Measurements from ENCODE around the gene FNTB.

FNTB gene, protein sequence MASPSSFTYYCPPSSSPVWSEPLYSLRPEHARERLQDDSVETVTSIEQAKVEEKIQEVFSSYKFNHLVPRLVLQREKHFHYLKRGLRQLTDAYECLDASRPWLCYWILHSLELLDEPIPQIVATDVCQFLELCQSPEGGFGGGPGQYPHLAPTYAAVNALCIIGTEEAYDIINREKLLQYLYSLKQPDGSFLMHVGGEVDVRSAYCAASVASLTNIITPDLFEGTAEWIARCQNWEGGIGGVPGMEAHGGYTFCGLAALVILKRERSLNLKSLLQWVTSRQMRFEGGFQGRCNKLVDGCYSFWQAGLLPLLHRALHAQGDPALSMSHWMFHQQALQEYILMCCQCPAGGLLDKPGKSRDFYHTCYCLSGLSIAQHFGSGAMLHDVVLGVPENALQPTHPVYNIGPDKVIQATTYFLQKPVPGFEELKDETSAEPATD

DNA sequence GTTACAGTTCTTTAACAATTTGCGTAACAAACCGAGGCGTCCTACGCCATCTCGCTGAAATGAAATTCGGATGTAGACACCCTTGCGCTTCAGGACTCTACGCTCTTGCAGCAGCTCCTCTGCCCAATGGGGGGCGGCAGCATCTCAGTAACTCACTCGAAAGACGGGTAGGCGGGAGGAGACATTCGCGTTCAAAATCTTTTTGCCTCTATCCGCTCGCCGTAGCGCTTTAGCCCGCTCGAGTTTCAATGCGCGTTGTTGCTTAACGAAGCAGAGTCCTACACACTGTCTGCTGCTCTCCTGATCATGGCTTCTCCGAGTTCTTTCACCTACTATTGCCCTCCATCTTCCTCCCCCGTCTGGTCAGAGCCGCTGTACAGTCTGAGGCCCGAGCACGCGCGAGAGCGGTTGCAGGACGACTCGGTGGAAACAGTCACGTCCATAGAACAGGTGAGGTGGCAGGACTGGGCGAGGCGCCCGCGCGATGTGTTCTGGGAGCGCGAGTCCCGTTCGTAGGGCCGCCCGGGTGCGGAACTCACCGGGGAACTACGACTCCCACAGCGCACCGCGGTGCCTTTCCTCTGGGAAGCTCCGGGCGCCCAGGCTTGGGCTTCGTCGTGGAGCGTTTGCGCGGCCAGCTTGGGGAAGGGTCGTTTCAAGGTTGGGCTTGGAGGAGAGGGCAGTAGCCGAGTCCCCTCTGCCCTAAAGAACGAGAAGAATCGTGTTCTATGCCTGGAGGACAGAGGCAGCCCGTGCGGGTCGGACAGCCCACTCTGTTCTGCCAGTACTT lies at the start of gene FNTB:
FNTB (plus strand) TSS at position 248 of the 790 bp plus-strand sequence; CDS start at position 307, 59 bp downstream.
- DNase-seq = peak; percentile 83

DNA sequence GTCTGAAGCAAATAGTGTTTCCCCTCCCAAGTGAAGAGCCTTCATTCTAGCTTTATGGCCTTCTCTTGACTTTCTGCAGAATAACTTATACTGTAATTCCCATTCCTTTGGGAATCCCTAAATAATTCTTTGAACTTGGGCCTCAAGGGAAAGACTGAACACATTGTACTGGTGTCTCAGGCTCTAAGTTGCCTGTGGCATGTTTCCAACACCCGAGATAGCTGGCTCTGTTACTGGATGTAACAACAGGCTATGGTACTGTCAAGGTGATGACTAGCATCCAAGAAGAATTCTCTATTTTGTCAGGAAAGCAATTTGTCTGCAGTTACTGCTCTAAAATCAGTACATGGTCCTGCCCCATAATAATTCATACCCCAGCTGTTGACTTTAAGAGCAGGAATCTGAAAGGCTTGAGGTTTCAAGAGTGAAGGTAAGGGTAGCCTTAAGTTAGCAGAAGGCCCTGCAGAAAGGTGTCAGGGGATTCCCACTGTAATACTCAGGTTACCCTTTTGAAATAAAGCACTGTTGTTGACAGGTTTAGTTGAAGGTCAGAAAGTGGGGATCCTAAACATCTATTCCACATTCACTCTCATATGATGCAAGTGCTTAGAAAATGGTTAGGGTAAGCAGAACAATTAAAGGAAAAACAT lies 49.4 kb upstream of the FNTB start:
- no peak for DNase-seq

DNA sequence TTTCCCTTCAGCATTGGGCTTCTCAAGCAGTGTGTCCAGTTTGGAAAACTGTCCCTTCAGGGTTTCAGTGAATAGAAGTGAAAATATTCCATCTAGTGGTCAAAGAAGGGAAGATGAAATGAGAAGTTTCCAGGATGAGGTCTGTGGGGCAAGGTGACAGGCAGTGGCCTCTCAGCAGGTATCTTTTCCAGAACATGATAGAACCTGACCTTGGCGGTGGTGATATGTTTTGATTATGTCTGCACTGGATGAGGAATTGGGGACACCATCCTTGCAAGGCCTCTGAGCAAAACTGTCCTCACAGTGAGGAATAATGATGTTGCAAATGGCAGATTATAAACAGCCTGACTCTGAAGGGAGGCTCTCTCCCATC lies 48.9 kb upstream of the FNTB start:
- no peak for DNase-seq

DNA sequence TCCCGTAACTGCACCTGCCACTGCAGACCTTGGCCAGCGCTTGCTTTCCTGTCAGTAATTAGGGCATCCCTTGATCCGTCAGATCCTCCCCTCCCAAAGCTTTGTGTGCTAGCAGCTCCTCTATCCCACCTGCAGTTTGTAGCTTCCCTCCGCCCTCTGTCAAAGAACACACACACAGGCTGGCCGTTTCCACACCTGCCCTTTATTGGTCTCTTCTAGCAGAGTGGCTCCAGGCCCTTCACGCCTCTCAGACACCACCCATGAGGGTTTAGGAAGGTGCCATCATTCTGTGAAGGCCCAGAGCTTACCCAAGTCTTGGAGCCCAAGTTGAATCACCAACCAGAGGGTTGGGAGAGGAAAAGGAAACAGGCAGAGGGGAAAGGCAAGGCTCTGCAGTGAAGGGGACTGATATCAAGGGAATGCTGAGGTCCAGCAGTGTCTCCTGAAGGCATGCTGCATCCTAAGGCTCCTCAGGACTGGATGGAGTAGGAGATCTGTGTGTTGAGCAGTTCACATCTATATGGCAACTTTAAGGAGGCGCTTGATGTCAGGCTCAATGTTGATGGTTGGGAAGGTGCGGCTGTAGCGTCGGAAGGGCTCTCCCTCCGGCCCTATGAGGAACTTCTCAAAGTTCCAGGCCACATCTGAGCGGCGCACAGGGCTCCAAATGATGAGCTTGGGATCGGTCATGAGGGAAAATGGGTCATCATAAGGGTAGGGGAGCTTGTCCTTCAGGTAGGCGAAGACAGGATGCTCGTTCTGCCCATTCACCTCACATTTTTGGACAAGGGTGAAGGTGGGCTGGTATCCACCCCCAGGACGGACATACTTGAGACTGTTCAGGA lies 47.5 kb upstream of the FNTB start:
- DNase-seq = no peak

DNA sequence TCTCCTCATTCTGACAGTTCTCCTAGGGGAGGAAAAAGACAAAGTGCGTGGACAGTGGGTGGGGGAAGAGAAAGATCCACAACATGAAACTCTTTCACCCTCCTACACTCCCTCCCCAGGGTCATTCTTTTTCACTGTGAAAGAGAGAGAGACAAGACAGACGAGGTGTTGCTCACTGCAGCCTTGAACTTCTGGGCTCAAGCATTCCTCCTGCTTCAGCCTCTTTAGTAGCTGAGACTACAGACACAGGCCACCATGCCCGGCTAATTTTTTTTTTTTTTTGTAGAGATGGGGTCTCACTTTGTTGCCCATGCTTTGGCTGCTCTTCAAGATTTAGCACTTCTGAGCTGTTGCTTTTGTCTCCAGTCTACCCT lies 46.9 kb upstream of the FNTB start:
- DNase-seq = no peak

DNA sequence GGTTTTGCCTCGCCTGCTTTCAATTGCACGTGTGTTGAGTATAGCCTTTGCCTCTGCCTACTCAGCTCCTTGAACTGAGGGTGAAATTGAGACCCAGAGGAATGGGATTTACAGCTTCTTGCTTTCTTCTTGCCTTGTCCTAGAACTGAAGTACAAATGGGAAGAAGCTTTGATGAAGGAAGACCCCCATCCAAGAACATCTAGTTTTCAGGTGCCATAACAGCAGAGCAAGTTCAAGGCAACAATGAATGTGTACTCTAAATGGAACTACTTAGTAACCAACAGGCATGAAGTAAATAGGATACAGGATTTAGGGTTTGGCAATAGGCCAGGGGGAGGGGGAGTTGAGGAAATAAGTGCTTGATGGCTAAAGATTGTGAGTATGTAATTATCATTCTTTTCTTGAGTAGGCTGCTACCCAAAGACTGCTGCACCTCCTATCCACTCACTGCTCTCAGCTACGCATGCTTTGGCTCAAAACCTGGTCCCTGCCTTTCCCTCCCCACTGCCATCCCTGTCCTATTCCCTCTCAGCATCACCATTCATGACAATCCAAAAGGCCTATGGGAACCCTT lies 46.3 kb upstream of the FNTB start:
- no peak for DNase-seq

DNA sequence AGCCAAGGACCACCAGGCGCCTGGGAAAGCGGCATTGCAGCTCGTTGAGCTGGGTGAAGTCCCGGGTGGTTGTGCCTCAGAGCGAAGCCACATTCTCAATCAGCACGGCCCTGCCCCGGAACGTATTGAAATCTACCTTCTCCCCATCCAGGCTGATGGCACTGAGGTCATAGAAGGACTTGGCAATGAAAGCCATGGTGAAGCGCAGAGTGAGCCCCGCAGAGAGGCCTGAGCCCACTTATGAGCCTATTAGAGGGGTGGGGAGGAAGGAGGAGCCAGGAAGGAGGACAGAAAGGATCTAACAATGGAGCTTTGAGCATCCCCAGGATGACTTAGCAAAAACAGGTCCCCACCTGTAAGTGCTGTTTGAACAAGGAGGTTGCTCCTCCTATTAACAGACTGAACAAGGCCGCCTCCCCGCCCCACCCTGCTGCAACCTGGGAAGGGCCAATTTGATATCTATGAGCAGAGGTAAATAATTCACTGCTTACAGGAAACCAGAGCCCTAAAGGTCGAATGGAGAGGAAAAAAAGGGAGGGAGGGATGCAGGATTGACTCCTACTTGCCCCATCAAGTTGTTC lies 44.1 kb upstream of the FNTB start, which contains the start of gene GPX2:
GPX2 (minus strand) TSS at position 215 of the 581 bp plus-strand sequence; CDS start at position 196, 19 bp downstream.
- DNase-seq = no peak

DNA sequence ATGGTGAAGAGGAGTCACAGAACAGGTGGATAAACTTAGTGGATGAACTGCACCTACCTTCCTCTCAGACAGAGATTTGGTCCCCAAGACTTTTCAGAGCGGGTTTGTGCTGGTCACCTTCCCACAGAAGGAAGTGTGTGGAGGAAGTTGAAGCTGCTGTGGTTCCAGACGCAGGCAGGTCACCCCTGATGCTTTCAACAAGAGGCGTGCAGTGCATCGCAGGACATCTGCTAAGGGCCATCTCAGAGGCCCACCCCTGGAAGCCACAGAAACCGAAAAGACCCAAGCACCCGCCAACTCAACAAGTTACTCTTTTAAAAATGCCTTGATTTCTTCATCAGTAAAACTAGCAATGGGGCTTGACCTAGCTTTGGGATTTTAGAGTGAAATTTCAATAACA lies 43.1 kb upstream of the FNTB start:
- DNase-seq = no peak

DNA sequence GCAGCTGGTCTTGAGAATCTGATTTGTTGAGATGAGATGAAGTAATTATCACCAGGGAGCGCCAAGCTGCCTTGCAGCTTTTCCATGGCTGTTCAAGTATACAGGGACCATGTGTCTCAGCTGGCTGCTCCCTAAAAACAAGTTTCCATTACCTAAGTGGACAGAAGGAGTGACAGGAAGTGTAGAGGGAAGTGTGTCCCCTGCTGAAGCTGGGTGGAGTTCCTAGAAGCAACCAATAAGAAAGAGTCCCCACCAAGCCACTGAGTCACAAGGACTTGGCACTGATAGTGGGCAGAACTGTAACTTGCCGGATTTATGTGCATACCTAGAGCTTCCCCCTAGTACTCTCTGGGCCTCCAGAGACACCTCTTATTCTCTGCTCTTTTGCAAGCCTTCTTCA lies 42.7 kb upstream of the FNTB start:
- DNase-seq = no peak

DNA sequence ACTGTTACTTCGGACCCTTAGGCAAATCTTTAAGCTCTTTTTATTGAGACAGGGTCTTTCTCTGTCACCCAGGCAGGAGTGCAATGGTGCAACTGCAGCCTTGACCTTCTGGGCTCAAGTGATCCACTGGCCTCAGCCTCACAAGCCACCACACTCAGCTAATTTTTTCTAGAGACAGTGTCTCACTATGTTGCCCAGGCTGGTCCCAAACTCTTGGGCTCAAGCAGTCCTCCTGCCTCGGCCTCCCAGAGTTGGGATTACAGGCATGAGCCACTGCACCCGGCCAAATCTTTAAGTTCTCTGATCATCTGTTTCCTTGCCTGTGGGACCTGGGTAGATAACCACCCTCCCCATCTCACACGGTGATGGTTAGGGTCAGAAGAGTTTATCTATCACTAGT lies 41.8 kb upstream of the FNTB start:
- no peak for DNase-seq

DNA sequence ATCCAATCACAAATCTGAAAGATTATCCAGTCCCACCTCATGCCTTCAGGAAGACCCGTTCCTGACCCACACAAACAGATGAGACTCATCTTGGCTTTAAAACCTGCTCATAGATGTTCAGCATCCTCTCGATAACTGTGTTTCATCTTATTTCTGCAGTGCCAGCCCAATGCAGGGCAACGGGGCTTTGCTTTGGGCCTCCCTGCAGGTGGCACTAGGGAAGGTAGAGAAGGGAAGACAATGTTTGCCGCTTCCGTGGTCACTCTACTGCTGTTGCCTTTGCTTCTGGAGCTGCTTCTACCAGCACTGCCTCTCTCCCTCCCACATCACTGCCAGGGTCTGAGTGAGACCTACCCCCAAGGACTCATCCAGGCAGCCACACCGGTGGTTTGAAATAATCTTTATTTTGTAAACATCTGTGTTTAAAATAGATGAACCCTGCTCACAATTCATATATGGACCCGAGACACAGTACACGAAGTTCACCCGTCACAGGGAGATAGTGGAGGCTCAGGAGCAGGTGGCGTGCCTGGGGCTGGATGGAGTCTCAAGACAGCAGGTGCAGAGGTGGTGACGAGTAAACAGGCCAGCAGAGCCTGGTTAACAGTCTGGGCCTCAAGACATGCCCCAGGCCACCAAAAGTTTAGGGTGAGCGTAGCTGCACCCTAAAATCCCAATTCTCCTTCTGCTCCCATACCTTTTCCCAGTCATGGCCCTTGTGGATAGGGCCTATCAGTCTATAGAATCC lies 41.1 kb upstream of the FNTB start:
- no peak for DNase-seq

DNA sequence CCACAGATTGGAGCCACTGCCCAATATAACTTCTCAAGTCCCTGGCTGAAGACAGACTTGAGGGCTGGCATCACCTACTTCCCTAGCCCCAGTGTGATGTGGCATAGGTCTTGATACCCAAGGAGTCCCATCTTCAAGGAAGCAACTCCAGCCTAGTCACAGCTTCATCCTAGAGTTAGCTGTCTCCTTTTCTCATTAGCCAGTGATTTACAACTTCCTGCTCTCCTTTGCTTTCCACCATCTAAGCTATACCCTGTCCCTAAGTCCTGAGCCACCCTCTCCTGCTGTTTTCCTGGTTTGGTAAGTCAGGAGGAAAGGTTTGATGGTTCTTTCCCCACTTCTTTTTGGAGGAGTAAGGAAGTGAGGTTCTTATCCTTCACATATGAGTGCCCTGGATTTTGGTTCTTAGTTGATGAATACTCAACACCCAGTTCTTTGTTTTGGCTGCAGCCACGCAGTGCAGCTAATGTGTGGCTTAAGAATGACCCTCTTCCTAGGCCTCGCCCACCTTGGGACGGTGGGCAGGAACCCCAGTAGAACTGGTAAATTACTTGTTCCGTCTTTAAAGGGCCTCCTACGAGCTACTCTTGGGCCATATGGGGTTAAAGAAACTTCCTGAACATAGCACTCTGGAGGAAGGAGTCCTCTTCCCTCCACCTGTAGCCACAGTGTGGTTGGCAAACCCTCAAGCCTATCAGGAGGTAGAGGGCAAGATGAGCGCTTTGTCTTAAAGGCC lies 40.2 kb upstream of the FNTB start:
- DNase-seq = no peak

DNA sequence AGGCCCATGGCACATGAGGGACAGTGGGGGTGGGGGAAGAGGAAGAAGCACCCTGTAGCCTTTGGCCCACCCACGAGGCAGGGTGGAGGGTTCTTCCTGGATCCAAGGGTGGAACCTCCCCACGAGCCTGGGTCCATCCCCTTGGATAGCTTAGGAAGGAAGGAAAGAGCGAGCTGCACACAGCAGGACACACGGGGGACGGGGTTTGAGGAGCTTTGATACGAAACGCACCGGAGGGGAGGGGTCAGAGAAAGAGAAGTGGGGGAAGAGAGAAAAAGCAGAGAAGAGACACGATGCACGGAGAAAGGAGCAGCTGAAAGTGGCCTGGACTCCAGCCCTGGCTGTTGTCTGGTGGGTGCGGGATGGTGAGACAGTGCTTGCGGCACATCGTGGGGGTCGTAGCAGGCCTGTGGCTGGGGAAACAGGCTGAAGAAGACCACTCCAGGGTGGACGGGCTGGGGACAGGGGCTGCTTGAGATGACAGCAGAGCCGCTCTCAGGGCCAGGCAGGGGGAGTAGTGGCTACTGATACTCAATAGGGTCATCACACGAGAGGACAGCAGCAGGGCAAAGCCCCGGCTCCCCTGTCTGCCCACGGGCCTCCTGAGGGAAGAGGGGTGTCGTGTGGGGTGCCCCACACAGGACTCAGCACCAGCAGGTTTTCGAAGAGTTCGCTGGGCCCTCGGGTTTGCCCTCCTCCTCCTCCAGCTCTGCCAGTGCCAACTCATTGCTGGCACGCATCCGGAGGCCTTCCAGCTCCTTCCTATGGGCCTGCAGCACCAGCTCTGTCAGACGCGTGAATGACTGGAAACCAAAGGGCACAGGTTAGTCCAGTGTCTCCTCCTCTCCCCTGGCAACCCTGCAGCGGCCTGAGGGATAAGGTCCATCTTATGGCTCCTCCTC lies 38.7 kb upstream of the FNTB start:
- no peak for DNase-seq

DNA sequence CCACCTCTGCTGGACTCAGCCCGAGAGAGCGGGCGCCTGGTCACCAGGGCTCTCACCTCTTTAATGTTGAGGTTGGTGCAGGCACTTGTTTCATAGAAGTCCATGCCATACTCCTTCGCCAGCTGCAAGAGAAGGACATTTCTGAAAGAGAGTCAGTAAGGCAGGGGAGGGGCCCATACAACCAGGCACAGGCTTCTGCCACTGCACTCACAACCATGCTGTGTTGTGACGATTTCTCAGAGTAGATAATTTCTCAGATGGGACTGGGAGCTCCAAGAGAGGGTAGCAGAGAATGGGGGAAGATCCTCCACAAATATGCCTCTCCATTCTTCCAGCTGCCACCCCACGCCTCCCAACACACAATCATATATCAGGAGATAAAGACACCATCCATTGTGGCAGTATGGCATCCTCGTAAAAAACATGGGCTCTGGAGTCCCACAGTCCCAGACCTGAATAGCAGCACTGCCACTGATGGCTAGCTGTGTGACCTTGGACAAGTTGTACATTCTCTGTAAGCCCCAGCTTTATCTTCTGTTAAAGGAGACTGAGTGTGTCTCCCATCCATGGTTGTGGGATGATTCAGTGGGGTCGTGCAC lies 38.0 kb upstream of the FNTB start:
- DNase-seq = no peak

DNA sequence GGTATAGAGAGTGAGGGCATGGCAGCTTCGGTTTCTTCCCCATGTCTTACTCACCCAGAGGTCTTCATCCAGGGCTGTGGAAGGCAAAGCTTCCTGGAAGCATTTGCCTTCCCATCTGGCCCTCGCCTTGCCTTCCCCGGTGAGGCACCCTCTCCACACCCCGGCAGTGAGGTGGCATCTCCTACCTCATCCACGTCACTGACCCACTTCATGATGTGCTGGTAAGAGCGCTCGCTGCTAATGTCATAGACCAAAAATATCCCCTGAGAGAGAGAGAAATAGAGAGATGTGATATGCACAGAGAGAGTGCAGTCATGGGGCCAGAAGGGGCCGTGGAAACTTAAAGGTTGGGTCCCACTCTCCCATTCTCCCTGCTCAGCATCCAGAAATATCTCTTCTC lies 35.8 kb upstream of the FNTB start:
- no peak for DNase-seq

DNA sequence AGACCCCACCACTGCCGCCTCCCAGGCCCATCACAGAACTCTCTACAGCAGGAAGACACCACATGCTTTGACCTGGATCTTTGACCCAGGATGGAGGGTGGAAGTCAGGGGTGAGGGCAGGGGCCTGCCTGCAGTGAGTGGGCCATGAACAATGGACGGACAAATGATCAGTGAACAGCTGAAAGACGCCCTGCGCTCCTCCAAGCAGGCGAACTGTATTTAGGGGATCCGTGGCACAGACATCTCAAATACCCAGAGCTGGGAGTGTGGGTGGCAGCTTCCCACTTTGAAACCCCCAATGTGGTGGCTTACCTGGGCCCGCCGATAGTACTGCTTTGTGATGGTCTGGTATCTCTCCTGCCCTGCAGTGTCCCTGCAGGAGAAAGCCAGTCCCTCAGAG lies 35.4 kb upstream of the FNTB start:
- no peak for DNase-seq

DNA sequence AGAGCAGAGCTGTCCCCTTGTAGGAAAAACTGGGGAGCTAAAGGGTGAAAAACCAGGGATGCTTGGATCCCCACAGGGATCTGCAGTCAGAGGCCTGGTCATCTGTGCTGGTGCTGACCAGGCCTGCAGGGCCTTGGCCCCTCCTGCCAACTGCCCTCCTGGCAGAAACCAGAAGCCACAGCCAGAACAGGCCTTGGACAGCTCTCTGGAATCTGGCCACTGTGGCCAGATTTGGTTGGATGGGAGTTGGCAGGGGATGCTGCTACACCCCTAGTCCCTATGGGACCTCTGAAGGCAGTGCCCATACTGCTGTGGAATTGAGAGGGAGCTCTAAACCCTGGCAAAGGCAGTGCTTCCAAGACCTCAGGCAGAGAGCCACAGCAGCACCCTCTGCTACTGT lies 35.0 kb upstream of the FNTB start:
- no peak for DNase-seq

DNA sequence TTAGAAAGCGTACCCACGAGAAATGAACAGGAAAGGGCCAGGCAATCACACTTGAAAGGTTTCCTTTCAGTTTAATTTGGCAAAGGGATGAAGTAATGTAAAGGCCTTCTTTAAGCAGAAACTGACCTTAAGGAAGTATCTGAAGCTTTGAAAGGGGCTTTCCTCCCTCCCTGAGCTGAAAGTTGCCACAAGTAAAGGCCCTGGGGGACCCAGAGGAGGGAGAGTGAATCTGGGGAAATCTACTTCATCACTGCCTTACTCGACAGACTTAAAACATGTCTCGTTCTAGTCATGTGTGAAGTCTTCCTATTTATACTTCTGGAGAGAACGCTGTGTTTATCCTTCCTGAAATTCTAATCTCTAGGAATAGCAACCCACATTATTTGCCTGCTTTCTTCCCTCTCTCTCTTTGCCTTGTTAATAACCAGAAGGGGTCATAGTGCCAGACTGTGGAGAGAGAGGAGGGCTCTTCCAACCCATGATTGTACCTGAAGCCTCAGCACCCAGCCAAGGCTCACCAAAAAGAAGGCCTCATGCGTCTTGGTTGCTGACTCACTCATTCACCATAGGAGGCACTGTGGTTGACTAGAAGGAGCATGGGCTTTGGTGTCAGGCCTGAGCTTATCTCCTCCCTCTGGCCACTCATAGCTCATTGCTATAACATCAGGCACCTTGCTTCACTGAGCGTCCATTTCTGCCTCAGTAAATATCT lies 33.9 kb upstream of the FNTB start:
- no peak for DNase-seq

All from 8988T (cell line).